ENCODE results near the gene PHLDB1. TPM values are rescaled to one million over a fixed set of nuclear protein-coding genes. Genes with fewer than 3 reads are reported as not detected.

Gene PHLDB1
- total RNA-seq, 1 experiment from 2014 or later, result 36.2 TPM

GRCh38 chr11:118658429-118659313 lies 51.3 kb downstream of the PHLDB1 start:
- intact Hi-C loops (cut with micrococcal nuclease), result loop anchor here (1.0 to 5.0 kb wide), 4 partner anchors 51 to 511 kb away; partner anchors contain the start of genes PHLDB1 and UPK2
- no peaks in the 10 kb centered on the region for H3K9me3 Mint-ChIP-seq (ENCODE audit: unreplicated experiment)
- no peak overlapping the region for H3K27ac Mint-ChIP-seq (ENCODE audit: low read depth, unreplicated experiment)
- DNase-seq (ENCODE audit: unreplicated experiment), result no peak
- CTCF ChIA-PET, result interaction anchor here (0.6 to 4.0 kb wide), 23 partner anchors 9 to 448 kb away, joined by 3 to 38 read pairs (median 4); no protein-coding TSS in a partner anchor
- H3K4me1 Mint-ChIP-seq (ENCODE audit: insufficient read depth, unreplicated experiment), result no peaks in the 10 kb centered on the region
- BruUV-seq (replicated peaks), result no TSS peak
- H3K4me3 Mint-ChIP-seq (ENCODE audit: unreplicated experiment), result no peak overlapping the region
- H3K27me3 Mint-ChIP-seq (ENCODE audit: insufficient read depth, unreplicated experiment), result no peaks in the 10 kb centered on the region
- no peak for TF ChIP-seq CTCF (IDR thresholded peaks at IDR 0.05; ENCODE audit: unreplicated experiment)
- POLR2A ChIA-PET, result interaction anchor here (0.5 to 3.1 kb wide), 7 partner anchors 16 to 63 kb away, joined by 3 to 19 read pairs (median 4); partner anchors contain the start of gene PHLDB1
- H3K36me3 Mint-ChIP-seq (ENCODE audit: insufficient read depth, unreplicated experiment), result peaks cover 38% of the 10 kb centered on the region

- CTCF ChIA-PET, result interaction anchor here (0.6 to 4.0 kb wide), 15 partner anchors 11 to 447 kb away, joined by 3 to 38 read pairs (median 4); no protein-coding TSS in a partner anchor
These were observed 52.0 kb downstream of the PHLDB1 start for GRCh38 chr11:118659314-118659952.

GRCh38 chr11:118659953-118660680 lies 52.7 kb downstream of the PHLDB1 start:
- no peak for DNase-seq (ENCODE audit: unreplicated experiment)
- CTCF ChIA-PET, result interaction anchor here (0.7 to 4.0 kb wide), 15 partner anchors 9 to 298 kb away, joined by 3 to 38 read pairs (median 4); no protein-coding TSS in a partner anchor
- Mint-ChIP-seq H3K27ac (ENCODE audit: low read depth, unreplicated experiment) (no peak overlapping the region), H3K4me1 (ENCODE audit: insufficient read depth, unreplicated experiment) (no peaks in the 10 kb centered on the region), H3K4me3 (ENCODE audit: unreplicated experiment) (no peak overlapping the region), H3K27me3 (ENCODE audit: insufficient read depth, unreplicated experiment) (no peaks in the 10 kb centered on the region), H3K36me3 (ENCODE audit: insufficient read depth, unreplicated experiment) (peaks cover 31% of the 10 kb centered on the region), H3K9me3 (ENCODE audit: unreplicated experiment) (no peaks in the 10 kb centered on the region)
- no peak for TF ChIP-seq CTCF (IDR thresholded peaks at IDR 0.05; ENCODE audit: unreplicated experiment)
- no TSS peak for BruUV-seq (replicated peaks)
- intact Hi-C loops (cut with micrococcal nuclease), result loop anchor here (1.0 to 5.0 kb wide), 4 partner anchors 53 to 513 kb away; partner anchors contain the start of genes PHLDB1 and UPK2
- POLR2A ChIA-PET, result interaction anchor here (0.6 to 3.1 kb wide), 6 partner anchors 10 to 65 kb away, joined by 3 to 19 read pairs (median 5); partner anchors contain the start of gene PHLDB1

More at GRCh38 chr11:118659314-118659952, 52.0 kb downstream of the PHLDB1 start:
- Mint-ChIP-seq H3K27me3 (ENCODE audit: insufficient read depth, unreplicated experiment) (no peaks in the 10 kb centered on the region), H3K4me1 (ENCODE audit: insufficient read depth, unreplicated experiment) (no peaks in the 10 kb centered on the region), H3K36me3 (ENCODE audit: insufficient read depth, unreplicated experiment) (peaks cover 34% of the 10 kb centered on the region), H3K27ac (ENCODE audit: low read depth, unreplicated experiment) (no peak overlapping the region), H3K9me3 (ENCODE audit: unreplicated experiment) (no peaks in the 10 kb centered on the region), H3K4me3 (ENCODE audit: unreplicated experiment) (no peak overlapping the region)
- POLR2A ChIA-PET, result interaction anchor here (0.5 to 3.1 kb wide), 6 partner anchors 17 to 64 kb away, joined by 3 to 19 read pairs (median 4); partner anchors contain the start of gene PHLDB1
- TF ChIP-seq CTCF (IDR thresholded peaks at IDR 0.05; ENCODE audit: unreplicated experiment), result peak; percentile 96
- no TSS peak for BruUV-seq (replicated peaks)
- intact Hi-C loops (cut with micrococcal nuclease), result loop anchor here (1.0 to 5.0 kb wide), 4 partner anchors 52 to 512 kb away; partner anchors contain the start of genes PHLDB1 and UPK2
- DNase-seq (ENCODE audit: unreplicated experiment), result peak; percentile 84

Data from MCF 10A (cell line).